Vagina (tissue), 2 donors: ENCODE data around the gene SORCS1.

ENCODE experiments used
- POLR2A ChIP-seq, 2 donors: fragments of 450-650 bp; IDR thresholded peaks; one replicate each; pipeline ENCODE4 v1.6.1; 2017; ENCODE audit warnings: antibody characterized with exemption in 2 of 2, mild to moderate bottlenecking in 2 of 2, moderate library complexity in 2 of 2
- POLR2AphosphoS5 ChIP-seq, 2 donors: sonication (generic); formaldehyde crosslinking; IDR thresholded peaks; one replicate each; pipeline ENCODE4 v1.9.0; 2017; ENCODE audit warnings: antibody characterized with exemption in 2 of 2, mild to moderate bottlenecking in 2 of 2, low read depth in 1 of 2; ENCODE audit not compliant: insufficient read depth in 1 of 2
- TF ChIP-seq, protein P1 (sequence below), 3 experiments: fragments of 450-650 bp in 2 of 3; fragments of 200-600 bp in 1 of 3; sonication (generic) in 1 of 3; IDR thresholded peaks; one replicate each; pipeline ENCODE4 v1.5.1; 2017 to 2019; ENCODE audit warnings: antibody characterized with exemption in 3 of 3, mild to moderate bottlenecking in 2 of 3, moderate library complexity in 2 of 3

DNA sequence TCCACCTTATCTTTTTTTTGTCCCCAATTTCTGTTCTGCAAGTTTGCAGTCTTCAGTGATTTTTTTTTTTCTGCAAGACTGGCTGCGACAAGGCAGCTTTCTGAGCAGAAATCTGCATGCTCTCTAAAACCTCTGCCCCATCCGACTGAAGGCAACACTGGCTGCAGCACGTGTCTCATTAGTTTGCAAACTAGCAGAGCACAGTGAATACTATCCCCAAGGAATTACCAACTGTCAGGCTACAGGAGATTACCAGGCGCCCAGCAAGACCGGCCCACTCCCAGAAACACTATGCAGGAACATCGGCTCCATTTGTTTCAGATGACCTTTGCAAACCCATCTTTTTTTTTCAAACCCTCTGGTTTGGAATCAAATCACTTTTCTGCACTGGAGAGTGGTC, 538.8 kb downstream of the SORCS1 start:
- TF ChIP-seq, protein P1, sequence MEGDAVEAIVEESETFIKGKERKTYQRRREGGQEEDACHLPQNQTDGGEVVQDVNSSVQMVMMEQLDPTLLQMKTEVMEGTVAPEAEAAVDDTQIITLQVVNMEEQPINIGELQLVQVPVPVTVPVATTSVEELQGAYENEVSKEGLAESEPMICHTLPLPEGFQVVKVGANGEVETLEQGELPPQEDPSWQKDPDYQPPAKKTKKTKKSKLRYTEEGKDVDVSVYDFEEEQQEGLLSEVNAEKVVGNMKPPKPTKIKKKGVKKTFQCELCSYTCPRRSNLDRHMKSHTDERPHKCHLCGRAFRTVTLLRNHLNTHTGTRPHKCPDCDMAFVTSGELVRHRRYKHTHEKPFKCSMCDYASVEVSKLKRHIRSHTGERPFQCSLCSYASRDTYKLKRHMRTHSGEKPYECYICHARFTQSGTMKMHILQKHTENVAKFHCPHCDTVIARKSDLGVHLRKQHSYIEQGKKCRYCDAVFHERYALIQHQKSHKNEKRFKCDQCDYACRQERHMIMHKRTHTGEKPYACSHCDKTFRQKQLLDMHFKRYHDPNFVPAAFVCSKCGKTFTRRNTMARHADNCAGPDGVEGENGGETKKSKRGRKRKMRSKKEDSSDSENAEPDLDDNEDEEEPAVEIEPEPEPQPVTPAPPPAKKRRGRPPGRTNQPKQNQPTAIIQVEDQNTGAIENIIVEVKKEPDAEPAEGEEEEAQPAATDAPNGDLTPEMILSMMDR (IDR thresholded peaks at IDR 0.05): no peak
- no peak for TF ChIP-seq POLR2A (IDR thresholded peaks at IDR 0.05)
- TF ChIP-seq POLR2AphosphoS5 (IDR thresholded peaks at IDR 0.05; ENCODE audit: insufficient read depth in 1 of 2, low read depth in 1 of 2): no peak
